Keratinocyte (primary cell): ENCODE measurements around the gene RASA3. TPM values are rescaled to one million over a fixed set of nuclear protein-coding genes. Genes with fewer than 3 reads are reported as not detected.

Experiments used
- DNase-seq: peaks from one replicate; pipeline ENCODE4 v3.0.0-alpha.2; 2011; ENCODE audit warnings: low read depth, missing footprints, low spot score
- FAIRE-seq: peaks from 2 replicates; lab custom pipeline; 2011; peaks lifted over from hg19 to GRCh38; lab: Jason Lieb, UNC
- H2AFZ ChIP-seq: 2 replicates; pipeline ENCODE4 v1.6.0; 2012; ENCODE audit warnings: low read length, control low read depth, inconsistent platforms; ENCODE audit not compliant: control insufficient read depth
- H3K27ac ChIP-seq: 2 replicates; pipeline ENCODE4 v1.5.1; 2011; ENCODE audit warnings: low read length; ENCODE audit not compliant: control insufficient read depth, insufficient read depth
- H3K27me3 ChIP-seq: 3 replicates; pipeline ENCODE4 v1.6.0; 2011; ENCODE audit warnings: low read length; ENCODE audit not compliant: control insufficient read depth, insufficient read depth; ENCODE audit errors: extremely low read depth
- H3K36me3 ChIP-seq, 2 experiments: 2 replicates in 1 of 2; 3 replicates in 1 of 2; pipeline ENCODE4 v1.5.1; 2011; ENCODE audit warnings: low read length in 2 of 2, mild to moderate bottlenecking in 1 of 2; ENCODE audit not compliant: control insufficient read depth in 2 of 2, insufficient read depth in 2 of 2; ENCODE audit errors: extremely low read depth in 1 of 2
- H3K4me1 ChIP-seq: 3 replicates; pipeline ENCODE4 v1.5.1; 2011; ENCODE audit warnings: low read length; ENCODE audit not compliant: control insufficient read depth, insufficient read depth; ENCODE audit errors: extremely low read depth
- H3K4me2 ChIP-seq: 3 replicates; pipeline ENCODE4 v1.6.0; 2011; ENCODE audit warnings: low read depth, low read length; ENCODE audit not compliant: control insufficient read depth, insufficient read depth; ENCODE audit errors: extremely low read depth
- H3K4me3 ChIP-seq, 3 experiments: fragments of 200-600 bp in 1 of 3; sonication (generic) in 1 of 3; 2 replicates in 2 of 3; 3 replicates in 1 of 3; pipeline ENCODE4 v1.5.1; 2011 to 2016; ENCODE audit warnings: low read length in 3 of 3, mild to moderate bottlenecking in 3 of 3, control low read depth in 2 of 3, inconsistent platforms in 1 of 3, low read depth in 1 of 3, mixed read lengths in 1 of 3, mixed run types in 1 of 3, moderate library complexity in 1 of 3; ENCODE audit not compliant: control insufficient read depth in 2 of 3, insufficient read depth in 2 of 3; ENCODE audit errors: extremely low read depth in 1 of 3
- H3K79me2 ChIP-seq: 2 replicates; pipeline ENCODE4 v1.6.0; 2012; ENCODE audit warnings: low read length; ENCODE audit not compliant: control insufficient read depth, insufficient read depth
- H3K9ac ChIP-seq: 3 replicates; pipeline ENCODE4 v1.6.0; 2011; ENCODE audit warnings: low read length; ENCODE audit not compliant: control insufficient read depth, insufficient read depth; ENCODE audit errors: extremely low read depth
- H3K9me1 ChIP-seq: 3 replicates; pipeline ENCODE4 v1.6.0; 2011; ENCODE audit warnings: low read length; ENCODE audit not compliant: control insufficient read depth, insufficient read depth; ENCODE audit errors: extremely low read depth
- H3K9me3 ChIP-seq: 2 replicates; pipeline ENCODE4 v1.5.1; 2012; ENCODE audit warnings: low read depth, low read length; ENCODE audit not compliant: control insufficient read depth
- H4K20me1 ChIP-seq: 3 replicates; pipeline ENCODE4 v1.6.0; 2011; ENCODE audit warnings: low read length; ENCODE audit not compliant: control insufficient read depth, insufficient read depth; ENCODE audit errors: extremely low read depth
- CTCF ChIP-seq, 3 experiments: IDR thresholded peaks in 1 of 3; conservative IDR thresholded peaks in 1 of 3; optimal IDR thresholded peaks in 1 of 3; 2 replicates in 2 of 3; 3 replicates in 1 of 3; pipeline versions ENCODE3 to v1.5.1; 2011; ENCODE audit warnings: low read length in 3 of 3, mild to moderate bottlenecking in 3 of 3, moderate library complexity in 2 of 3, control low read depth in 1 of 3, inconsistent platforms in 1 of 3; ENCODE audit not compliant: insufficient read depth in 2 of 3; ENCODE audit errors: extremely low read depth in 1 of 3
- EZH2 ChIP-seq: IDR thresholded peaks from one replicate; pipeline ENCODE4 v1.6.1; 2012; ENCODE audit warnings: inconsistent platforms, mild to moderate bottlenecking, low read length, moderate library complexity
- dilution Hi-C: fragments of 300-500 bp; cut with MboI; formaldehyde crosslinking; loops from one replicate; pipeline ENCODE4 v1.7.0; 2020; ENCODE audit warnings: low sequenced_read_pairs; ENCODE audit not compliant: extremely low pct_ligation_motif_present
- polyA plus RNA-seq, 5 experiments: library from polyadenylated mRNA; depleted of rRNA in 3 of 5; stranded (reverse) in 3 of 5; stranded (forward) in 1 of 5; unstranded in 1 of 5; fragments of >200 nt; gene quantifications; 1 replicate in 1 of 5; 2 replicates in 3 of 5; 3 replicates in 1 of 5; pipeline versions ENCODE4 v1.2.1 to v1.2.3, GENCODE V29; 2011 to 2012; ENCODE audit warnings: missing spikeins in 2 of 5, low read depth in 1 of 5, low replicate concordance in 1 of 5

RASA3 gene
- polyA plus RNA-seq, 1 donor (not counting 4 experiments of a cell fraction or from before 2014, with no cell fraction given) = 4.1 TPM

GRCh38 chr13:113945857-113946408, 186.5 kb downstream of the RASA3 start:
- no peak overlapping the region for H3K4me2 ChIP-seq
- H3K36me3 ChIP-seq = no peaks in the 10 kb centered on the region
- dilution Hi-C loops = no loop called here
- TF ChIP-seq CTCF (optimal IDR thresholded peaks at IDR 0.05 in 1 of 3, IDR thresholded peaks at IDR 0.05 in 1 of 3, conservative IDR thresholded peaks at IDR 0.05 in 1 of 3; ENCODE audit: extremely low read depth in 1 of 3, insufficient read depth in 2 of 3, low read length in 3 of 3) (no peak), EZH2 (no peak)
- no peaks in the 10 kb centered on the region for H3K9me3 ChIP-seq
- H2AFZ ChIP-seq = no peak overlapping the region
- no peak overlapping the region for H3K27ac ChIP-seq
- DNase-seq = no peak
- H3K9me1 ChIP-seq = no peaks in the 10 kb centered on the region
- no peaks in the 10 kb centered on the region for H3K79me2 ChIP-seq
- no peak overlapping the region for H3K4me3 ChIP-seq
- H3K4me1 ChIP-seq = peaks cover 8% of the 10 kb centered on the region
- no peak for FAIRE-seq
- no peaks in the 10 kb centered on the region for H4K20me1 ChIP-seq
- H3K27me3 ChIP-seq = peaks cover 5% of the 10 kb centered on the region
- no peak overlapping the region for H3K9ac ChIP-seq

- no peaks in the 10 kb centered on the region for H3K9me1 ChIP-seq
- no peaks in the 10 kb centered on the region for H3K79me2 ChIP-seq
- H3K4me3 ChIP-seq = no peak overlapping the region
- H4K20me1 ChIP-seq = no peaks in the 10 kb centered on the region
- H3K9me3 ChIP-seq = no peaks in the 10 kb centered on the region
- no peak overlapping the region for H3K9ac ChIP-seq
- H3K36me3 ChIP-seq = no peaks in the 10 kb centered on the region
- no peak for FAIRE-seq
- no peak for TF ChIP-seq EZH2
- no peak for TF ChIP-seq CTCF (optimal IDR thresholded peaks at IDR 0.05 in 1 of 3, IDR thresholded peaks at IDR 0.05 in 1 of 3, conservative IDR thresholded peaks at IDR 0.05 in 1 of 3; ENCODE audit: extremely low read depth in 1 of 3, insufficient read depth in 2 of 3, low read length in 3 of 3)
- dilution Hi-C loops = no loop called here
- H3K27me3 ChIP-seq = peaks cover 8% of the 10 kb centered on the region
- H3K4me1 ChIP-seq = peaks cover 8% of the 10 kb centered on the region
- DNase-seq = no peak
- H2AFZ ChIP-seq = no peak overlapping the region
- no peak overlapping the region for H3K4me2 ChIP-seq
- no peak overlapping the region for H3K27ac ChIP-seq
These were observed 188.4 kb downstream of the RASA3 start for GRCh38 chr13:113943821-113944565.
